AML-193 (cell line): ENCODE results near the gene CSNK2B.
A peak's percentile ranks its signal among the peaks of the same experiment; 100 is the strongest.

Experiments used
- DNase-seq, 2 experiments: peaks; one replicate each; lab custom pipeline; 2025; lab: John Stamatoyannopoulos, UW

Gene CSNK2B

DNA sequence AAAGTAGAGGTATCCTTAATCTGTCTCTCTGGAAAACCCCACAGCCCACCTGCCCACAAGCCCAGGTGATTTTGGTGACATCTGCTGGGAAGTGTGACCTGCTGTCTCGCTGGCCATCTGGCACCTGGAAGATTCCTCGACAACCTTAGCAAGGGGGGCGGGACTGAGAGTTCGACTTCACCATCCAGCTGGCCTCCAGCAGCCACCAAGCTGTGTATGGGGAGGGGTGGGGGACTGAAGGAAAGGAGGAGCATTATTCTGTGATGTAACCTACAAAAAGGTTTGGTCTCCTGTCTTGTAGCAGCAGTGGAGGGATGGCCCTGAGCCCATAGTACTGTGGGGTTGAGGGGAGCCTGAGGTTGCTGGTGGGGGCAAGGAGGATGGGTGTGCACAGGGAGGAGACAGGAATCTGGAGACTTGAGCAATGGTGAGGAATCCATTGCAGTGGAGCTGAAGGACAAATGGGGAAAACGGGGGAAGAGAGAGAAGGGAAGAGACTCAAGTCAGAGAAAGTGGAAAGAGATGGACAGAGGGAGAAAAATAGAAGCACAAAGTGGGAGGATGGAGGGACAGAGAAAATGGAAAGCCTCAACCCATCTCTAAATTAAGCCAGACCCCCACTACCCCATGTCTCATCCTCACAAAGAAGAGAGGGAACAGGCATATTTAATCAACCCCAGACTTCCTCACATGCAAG is 44.8 kb downstream of the CSNK2B start:
- no peak for DNase-seq

DNA sequence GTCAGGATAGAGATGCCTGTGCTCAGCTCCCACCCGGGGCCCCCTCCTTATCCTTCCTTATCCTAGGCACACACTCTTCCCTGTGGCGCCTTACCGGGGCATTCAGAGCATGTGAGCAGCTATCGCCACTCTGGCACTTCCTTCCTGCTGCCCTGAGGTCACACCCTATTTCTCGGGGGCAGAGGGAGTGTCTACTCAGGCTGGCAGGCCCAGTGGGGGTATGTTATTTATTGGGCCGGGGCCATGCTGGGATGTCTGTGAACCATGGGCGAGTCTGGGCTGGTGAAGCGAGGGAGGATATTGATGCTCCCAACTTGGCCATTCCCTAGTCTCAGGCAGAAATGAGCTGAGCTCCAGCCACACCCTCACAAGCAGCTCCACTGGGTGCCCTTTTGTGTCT is 45.4 kb downstream of the CSNK2B start:
- DNase-seq, result peak; percentile 22 to 31

DNA sequence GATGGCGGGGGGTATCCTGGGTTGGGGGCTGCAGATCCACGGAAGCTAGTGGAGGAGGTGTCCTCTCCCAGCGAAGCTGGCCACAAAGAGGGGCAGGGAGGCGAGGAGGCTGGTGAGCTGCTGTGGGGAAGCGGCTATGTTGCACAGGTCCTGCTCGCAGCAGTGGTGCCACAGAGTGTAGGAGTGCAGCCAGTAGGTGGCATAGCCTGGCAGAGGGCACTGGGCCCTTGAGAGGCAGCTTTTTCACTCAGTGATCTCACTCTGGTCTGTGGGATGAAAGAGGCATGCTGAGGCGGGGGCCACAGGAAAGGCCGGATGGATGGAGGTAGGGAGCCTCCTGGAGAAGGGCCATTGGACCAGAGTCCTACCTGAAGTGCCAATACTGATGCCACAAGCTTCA is 46.4 kb downstream of the CSNK2B start:
- peak; percentile 40 to 48 for DNase-seq

DNA sequence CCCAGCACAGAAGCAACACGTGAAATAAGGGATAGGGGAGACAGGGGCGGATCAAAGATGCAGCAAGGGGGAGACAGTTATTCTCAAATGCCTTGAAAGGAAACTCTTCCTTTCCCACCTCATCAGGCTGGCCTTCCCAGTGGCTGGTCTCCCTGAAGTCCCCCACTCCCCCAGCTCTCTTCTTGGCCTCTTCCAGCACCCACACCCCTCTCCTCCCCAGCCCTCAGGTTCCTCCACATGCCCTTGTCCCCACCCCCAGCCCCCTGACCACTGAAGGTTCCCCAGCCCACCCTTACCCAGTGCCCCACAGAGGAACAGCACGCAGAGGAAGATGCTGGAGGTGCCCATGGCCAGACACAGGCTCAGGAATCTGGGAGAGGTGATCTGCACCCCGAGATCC is 47.6 kb downstream of the CSNK2B start:
- DNase-seq, result no peak

DNA sequence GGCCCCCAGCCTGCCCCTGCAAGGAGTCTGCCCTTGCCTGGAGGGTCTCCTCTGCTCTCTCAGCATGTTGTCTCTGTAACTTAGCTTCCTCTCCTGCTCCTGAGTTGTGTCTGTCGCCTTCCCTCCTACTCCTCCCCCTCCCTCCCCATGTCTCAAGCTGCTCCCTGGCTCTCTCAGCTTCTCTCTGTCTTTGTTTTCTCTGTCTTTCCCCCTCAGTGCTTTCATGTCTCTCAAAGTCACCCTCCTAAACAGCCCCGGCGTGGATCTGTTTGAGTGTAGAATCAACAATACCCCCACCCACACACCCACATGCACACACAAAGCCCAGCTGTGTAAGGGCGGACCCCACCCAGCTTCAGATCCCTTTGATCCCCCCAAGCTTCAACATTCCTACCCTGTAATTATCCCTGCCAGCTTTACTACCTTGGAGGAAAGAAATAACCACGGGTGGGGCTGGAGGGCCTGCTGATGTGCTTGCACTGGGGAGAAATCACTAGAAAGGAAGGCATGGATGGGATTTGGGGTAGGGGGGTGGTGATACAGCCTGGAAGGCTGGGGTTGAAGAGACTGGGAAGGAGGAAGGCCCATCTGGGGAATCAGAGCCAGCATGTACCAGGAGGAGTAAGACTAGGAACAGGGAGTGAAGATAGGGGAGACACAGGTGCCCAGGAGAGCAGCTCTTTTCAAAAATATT is 48.3 kb downstream of the CSNK2B start:
- DNase-seq, result no peak

DNA sequence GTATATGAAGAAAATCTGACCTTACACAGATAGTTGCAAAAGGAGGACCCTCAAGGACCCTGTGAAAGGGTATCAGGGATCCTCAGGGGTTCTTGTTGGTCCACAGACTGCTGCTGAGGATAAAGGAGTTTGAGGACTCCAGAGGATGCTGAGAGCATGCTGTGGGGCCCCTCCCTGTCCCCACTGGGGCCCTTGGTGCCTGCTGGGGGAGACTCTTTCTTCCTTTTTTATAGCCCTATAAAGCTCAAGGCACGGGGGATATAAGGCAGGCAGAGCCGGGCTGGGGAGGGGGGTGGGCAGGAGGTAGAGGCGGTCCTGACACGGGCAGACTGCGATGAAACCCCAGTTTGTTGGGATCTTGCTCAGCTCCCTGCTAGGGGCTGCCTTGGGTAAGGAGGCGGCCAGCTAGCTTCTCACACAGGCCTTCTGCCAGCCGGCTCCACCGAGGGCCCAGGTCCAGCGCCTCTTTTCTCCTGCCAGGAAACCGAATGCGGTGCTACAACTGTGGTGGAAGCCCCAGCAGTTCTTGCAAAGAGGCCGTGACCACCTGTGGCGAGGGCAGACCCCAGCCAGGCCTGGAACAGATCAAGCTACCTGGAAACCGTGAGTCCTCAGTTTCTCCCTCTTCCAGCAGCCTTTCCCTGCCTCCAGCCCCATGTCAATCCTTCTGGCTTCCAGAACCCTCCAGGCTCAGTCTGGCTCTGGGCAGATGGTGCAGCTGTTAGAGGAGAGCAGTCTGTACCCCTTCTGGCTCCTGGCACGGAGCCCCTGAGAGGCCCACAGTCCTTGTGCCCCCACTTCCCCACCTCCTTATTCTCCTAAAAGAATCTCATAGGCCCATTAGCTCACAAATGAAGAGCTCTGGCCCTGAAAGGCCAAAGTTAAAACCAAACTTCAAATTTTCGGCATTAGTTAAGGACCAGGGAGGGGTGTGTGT is 49.4 kb downstream of the CSNK2B start, which contains the start of gene LY6G6D:
LY6G6D (plus strand) TSS at position 327 of the 937 bp plus-strand sequence; CDS start at position 335, 8 bp downstream.
- DNase-seq, result no peak

DNA sequence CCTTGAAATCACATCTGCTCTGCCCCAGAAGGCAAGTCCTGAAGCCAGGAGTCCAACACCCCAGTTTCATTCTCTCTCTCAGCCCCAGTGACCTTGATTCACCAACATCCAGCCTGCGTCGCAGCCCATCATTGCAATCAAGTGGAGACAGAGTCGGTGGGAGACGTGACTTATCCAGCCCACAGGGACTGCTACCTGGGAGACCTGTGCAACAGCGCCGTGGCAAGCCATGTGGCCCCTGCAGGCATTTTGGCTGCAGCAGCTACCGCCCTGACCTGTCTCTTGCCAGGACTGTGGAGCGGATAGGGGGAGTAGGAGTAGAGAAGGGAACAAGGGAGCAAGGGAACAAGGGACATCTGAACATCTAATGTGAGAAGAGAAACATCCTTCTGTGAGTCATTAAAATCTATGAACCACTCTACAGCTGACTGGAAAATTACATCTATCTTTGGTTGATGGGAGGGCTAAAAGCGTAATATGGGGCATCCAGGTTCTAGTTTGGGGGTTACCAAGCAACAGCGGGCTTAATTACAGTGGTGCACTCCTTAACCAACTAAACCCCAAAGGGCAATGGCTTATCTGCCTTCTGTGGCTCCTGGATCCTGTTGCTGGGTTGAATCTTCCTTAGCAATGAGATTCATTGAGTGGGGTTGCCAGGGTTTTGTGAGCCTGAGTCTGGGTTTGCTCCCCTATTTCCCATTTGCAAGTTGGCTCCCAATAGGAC is 51.8 kb downstream of the CSNK2B start:
- no peak for DNase-seq

DNA sequence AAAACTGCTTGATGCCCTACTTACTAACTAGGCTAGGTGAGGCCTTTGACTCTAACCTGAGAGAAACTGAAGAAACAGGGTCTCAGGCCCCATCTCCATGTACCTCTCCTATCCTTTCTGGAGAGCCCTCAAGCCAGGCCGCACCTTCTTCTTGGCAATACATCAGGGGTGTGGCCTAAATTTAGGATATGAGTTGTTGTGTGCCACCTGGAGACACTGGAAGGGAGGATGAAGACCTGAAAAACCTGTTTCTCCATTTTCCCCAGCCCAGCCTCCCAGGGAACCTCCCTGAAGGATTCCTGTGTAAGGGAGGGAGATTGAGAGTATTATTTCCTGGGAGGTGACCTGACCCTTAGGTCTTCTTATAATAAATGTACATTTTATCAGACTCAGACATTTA is 52.4 kb downstream of the CSNK2B start:
- DNase-seq, result no peak

DNA sequence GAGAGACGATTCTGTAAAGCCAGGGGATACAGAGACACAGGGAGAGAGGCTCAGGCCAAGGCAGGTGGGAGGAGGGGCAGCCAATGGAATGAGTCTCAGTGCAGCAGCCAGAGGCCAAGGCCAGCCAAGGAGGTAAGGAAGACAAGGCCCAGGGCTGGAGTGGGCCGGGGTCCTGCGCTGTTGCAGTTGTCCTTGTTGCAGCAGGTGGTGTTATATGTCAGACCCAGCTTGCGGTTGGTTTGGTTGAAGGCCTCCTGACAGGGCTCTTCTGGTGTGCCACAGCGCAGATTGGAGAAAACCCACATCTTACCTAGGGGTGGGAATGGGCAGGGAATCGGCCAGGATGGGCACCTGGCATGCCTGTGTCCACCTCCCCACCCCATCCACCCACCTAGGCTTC is 53.1 kb downstream of the CSNK2B start:
- DNase-seq, result no peak
